ENCODE data around the gene SNAPC2. TPM values are rescaled to one million over a fixed set of nuclear protein-coding genes. Genes with fewer than 3 reads are reported as not detected.

Gene SNAPC2
- total and polyA plus RNA-seq, 2 donors from 2014 or later: 18.4 to 24.3 TPM

DNA sequence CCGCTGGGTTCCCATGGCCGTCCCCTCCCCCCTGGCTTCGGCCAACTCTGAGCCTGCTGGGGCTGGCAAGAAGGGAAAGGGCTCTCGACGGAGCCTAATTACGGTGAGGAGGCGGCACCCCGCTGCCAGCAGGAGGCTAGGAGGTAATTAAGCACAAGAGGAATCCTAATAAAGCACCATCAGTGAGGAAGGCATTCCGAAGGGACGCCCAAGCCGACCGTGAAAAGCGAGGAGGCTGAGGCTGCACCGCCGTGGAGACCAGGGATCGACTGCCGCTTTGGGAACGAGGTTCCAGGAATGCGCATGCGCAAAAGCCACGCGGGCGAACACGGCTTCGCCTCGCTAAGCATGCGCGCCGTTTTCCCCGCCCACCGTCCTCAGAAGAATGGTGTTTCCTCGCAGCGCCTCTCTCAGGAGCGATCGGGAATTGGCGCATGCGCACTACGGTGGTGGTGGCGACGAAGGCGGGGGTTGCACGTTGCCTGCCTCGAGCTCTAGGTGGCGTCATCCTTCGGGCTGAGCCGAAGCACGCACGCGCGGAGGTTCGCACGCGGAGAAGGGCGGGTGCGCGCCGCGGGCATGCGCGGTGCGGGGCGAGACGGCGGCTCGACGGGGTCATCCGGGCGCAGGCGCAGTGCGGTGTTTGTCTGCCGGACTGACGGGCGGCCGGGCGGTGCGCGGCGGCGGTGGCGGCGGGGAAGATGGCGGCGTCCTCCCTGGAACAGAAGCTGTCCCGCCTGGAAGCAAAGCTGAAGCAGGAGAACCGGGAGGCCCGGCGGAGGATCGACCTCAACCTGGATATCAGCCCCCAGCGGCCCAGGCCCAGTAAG lies 16.7 kb upstream of the SNAPC2 start, which contains the start of gene MAP2K7:
Gene MAP2K7 (plus strand): TSS at position 634 of the 830 bp plus-strand sequence. CDS start 68 bp downstream, at position 702.
- peak within 1 kb of the TSS; percentile 76 to 92 (median 91) for H3K4me3 ChIP-seq (ENCODE audit: low read length in 3 of 3)
- TF ChIP-seq, protein P1, sequence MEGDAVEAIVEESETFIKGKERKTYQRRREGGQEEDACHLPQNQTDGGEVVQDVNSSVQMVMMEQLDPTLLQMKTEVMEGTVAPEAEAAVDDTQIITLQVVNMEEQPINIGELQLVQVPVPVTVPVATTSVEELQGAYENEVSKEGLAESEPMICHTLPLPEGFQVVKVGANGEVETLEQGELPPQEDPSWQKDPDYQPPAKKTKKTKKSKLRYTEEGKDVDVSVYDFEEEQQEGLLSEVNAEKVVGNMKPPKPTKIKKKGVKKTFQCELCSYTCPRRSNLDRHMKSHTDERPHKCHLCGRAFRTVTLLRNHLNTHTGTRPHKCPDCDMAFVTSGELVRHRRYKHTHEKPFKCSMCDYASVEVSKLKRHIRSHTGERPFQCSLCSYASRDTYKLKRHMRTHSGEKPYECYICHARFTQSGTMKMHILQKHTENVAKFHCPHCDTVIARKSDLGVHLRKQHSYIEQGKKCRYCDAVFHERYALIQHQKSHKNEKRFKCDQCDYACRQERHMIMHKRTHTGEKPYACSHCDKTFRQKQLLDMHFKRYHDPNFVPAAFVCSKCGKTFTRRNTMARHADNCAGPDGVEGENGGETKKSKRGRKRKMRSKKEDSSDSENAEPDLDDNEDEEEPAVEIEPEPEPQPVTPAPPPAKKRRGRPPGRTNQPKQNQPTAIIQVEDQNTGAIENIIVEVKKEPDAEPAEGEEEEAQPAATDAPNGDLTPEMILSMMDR (IDR thresholded peaks at IDR 0.05; ENCODE audit: borderline replicate concordance, extremely low read depth, insufficient read depth): peak; percentile 80
- intact Hi-C loops (cut with DNase I): no loop called here
- DNase-seq (peak; percentile 100), FAIRE-seq (peak; percentile 97)
- H3K9ac ChIP-seq (ENCODE audit: low read length in 3 of 3): peak within 1 kb of the TSS; percentile 81 to 91 (median 87)
- peaks cover 0 to 21% (median 12%) of the 10 kb centered on the region in 3 donors for H3K4me1 ChIP-seq (ENCODE audit: control insufficient read depth in 2 of 3, insufficient read depth in 2 of 3, low read depth in 1 of 3, low read length in 3 of 3)
- no peaks in the 10 kb centered on the region for H3K36me3 ChIP-seq (ENCODE audit: control insufficient read depth in 2 of 3, insufficient read depth in 3 of 3, low read length in 3 of 3)
- H3K9me3 ChIP-seq (ENCODE audit: control insufficient read depth in 2 of 3, insufficient read depth in 1 of 3, low read length in 3 of 3): no peaks in the 10 kb centered on the region
- H3K27me3 ChIP-seq (ENCODE audit: control insufficient read depth, insufficient read depth, low read length): no peaks in the 10 kb centered on the region
- peak within 1 kb of the TSS; percentile 74 to 87 for H3K27ac ChIP-seq (ENCODE audit: low read depth in 2 of 2, low read length in 2 of 2)

DNA sequence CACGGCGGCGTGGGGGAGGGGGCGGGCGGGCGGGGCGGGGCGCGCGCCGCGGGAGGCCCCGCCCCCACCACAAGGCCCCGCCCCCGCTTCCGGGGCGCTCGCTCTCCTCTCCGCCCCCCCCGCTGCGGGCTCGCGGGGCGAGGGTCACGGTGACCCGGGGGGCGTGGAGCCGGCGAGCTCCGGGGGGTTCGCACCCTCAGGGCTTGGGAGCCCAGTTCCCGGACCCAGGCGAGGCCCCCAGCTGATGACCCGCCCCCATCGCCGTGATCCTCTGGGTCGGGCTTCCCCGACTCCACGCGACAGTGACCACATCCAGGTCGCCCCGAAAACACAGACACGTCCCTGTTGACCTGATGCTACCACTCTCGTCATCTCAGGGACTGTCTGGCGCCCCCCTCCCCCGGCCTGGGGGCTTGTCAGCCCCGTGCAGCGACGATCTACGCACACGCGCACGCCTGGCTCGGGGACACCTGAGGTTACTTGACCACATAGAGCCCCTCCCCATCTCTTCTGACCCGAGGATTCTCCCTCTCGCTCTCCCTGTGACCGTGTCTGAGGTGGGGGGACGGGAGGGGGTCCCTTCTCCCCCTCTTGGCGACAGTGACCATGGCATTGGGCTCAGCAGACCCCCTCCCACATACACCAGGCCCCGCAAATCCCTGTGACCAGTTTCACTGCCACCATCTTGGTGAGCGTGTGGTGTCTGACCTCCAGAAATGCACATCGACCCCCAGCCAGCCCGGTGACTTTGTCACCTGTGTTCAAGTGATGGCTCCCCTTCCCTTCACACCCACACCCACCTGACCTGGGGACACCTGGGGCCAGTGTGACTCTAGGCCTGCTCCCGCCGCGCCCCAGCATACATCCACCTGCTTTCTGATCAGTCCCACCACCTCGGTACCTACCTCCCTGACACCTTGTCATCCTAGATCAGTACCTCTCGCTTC lies 15.8 kb upstream of the SNAPC2 start:
- H3K27me3 ChIP-seq (ENCODE audit: control insufficient read depth, insufficient read depth, low read length): no peaks in the 10 kb centered on the region
- H3K27ac ChIP-seq (ENCODE audit: low read depth in 2 of 2, low read length in 2 of 2): peak overlapping the region; percentile 74 to 87
- H3K4me1 ChIP-seq (ENCODE audit: control insufficient read depth in 2 of 3, insufficient read depth in 2 of 3, low read depth in 1 of 3, low read length in 3 of 3): peaks cover 0 to 21% (median 12%) of the 10 kb centered on the region in 3 donors
- DNase-seq: peak in 4 of 5 donors; percentile 13 to 93 (median 74)
- H3K4me3 ChIP-seq (ENCODE audit: low read length in 3 of 3): peak overlapping the region; percentile 55 to 91 (median 77)
- TF ChIP-seq, protein P1 (IDR thresholded peaks at IDR 0.05; ENCODE audit: borderline replicate concordance, extremely low read depth, insufficient read depth): no peak
- no peak for FAIRE-seq
- H3K9ac ChIP-seq (ENCODE audit: low read length in 3 of 3): peak overlapping the region; percentile 0 to 91 (median 59)
- H3K36me3 ChIP-seq (ENCODE audit: control insufficient read depth in 2 of 3, insufficient read depth in 3 of 3, low read length in 3 of 3): no peaks in the 10 kb centered on the region
- intact Hi-C loops (cut with DNase I): no loop called here
- H3K9me3 ChIP-seq (ENCODE audit: control insufficient read depth in 2 of 3, insufficient read depth in 1 of 3, low read length in 3 of 3): no peaks in the 10 kb centered on the region

DNA sequence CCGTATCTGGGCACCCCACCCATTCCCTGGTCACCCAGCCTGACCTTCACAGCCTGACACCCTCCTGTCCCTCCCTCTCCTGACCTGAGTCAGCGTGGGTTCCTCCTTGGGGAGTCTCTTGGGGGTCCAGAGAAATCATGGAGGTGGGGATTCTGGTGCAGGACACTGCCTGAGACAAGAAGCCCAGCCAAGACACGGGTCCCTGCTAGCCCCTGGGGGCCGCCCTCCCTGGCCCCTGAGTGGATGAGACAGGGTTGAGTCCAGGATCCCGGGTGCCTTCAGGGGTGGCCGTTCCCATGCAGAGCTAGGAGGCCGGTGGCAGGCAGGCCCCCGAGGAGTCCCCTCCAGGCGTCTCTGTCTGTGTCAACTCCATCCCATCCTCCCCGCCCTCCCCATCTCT lies 14.9 kb upstream of the SNAPC2 start:
- Histone ChIP-seq H3K4me3 (ENCODE audit: low read length in 3 of 3) (peak overlapping the region in 1 of 3 donors; percentile 91), H3K9me3 (ENCODE audit: control insufficient read depth in 2 of 3, insufficient read depth in 1 of 3, low read length in 3 of 3) (no peaks in the 10 kb centered on the region), H3K27ac (ENCODE audit: low read depth in 2 of 2, low read length in 2 of 2) (no peak overlapping the region), H3K27me3 (ENCODE audit: control insufficient read depth, insufficient read depth, low read length) (no peaks in the 10 kb centered on the region), H3K9ac (ENCODE audit: low read length in 3 of 3) (peak overlapping the region in 1 of 3 donors; percentile 91), H3K36me3 (ENCODE audit: control insufficient read depth in 2 of 3, insufficient read depth in 3 of 3, low read length in 3 of 3) (peaks cover 0 to 1% (median 0%) of the 10 kb centered on the region in 3 donors), H3K4me1 (ENCODE audit: control insufficient read depth in 2 of 3, insufficient read depth in 2 of 3, low read depth in 1 of 3, low read length in 3 of 3) (peaks cover 0 to 21% (median 12%) of the 10 kb centered on the region in 3 donors)
- TF ChIP-seq, protein P1 (IDR thresholded peaks at IDR 0.05; ENCODE audit: borderline replicate concordance, extremely low read depth, insufficient read depth): no peak
- FAIRE-seq (no peak), DNase-seq (peak in 1 of 5 donors; percentile 68)
- intact Hi-C loops (cut with DNase I): no loop called here

Measured in kidney (tissue), 14 donors.